ENCODE data around the gene UPF2. TPM values are rescaled to one million over a fixed set of nuclear protein-coding genes. Genes with fewer than 3 reads are reported as not detected.
"Not testable (repeated sequence)": the region's sequence is repeated elsewhere in the genome, so short reads cannot be mapped to it uniquely, and the experiment has no call there.

Gene UPF2
- total RNA-seq, 1 donor from 2014 or later: 10.7 TPM

- no peak for DNase-seq (ENCODE audit: low read depth in 2 of 2)
These were observed 134.1 kb downstream of the UPF2 start for GRCh38 chr10:11908536-11908935.

GRCh38 chr10:11907914-11908313, 134.7 kb downstream of the UPF2 start:
- DNase-seq (ENCODE audit: low read depth in 2 of 2): no peak

- DNase-seq (ENCODE audit: low read depth in 2 of 2): no peak
These were observed 135.9 kb downstream of the UPF2 start for GRCh38 chr10:11906714-11907113.

GRCh38 chr10:11902646-11903045, 140.0 kb downstream of the UPF2 start:
- no peak for DNase-seq (ENCODE audit: low read depth in 2 of 2)

- DNase-seq (ENCODE audit: low read depth in 2 of 2): no peak
These were observed 140.7 kb downstream of the UPF2 start for GRCh38 chr10:11901833-11902475.

GRCh38 chr10:11901454-11901832, 141.2 kb downstream of the UPF2 start:
- no peak for DNase-seq (ENCODE audit: low read depth in 2 of 2)

- no peak for DNase-seq (ENCODE audit: low read depth in 2 of 2)
These were observed 141.6 kb downstream of the UPF2 start for GRCh38 chr10:11901036-11901301.

- no peak for DNase-seq (ENCODE audit: low read depth in 2 of 2)
These were observed 143.3 kb downstream of the UPF2 start for GRCh38 chr10:11899067-11899876.

GRCh38 chr10:11898372-11899066, 144.1 kb downstream of the UPF2 start:
- peak; percentile 12 to 14 for DNase-seq (ENCODE audit: low read depth in 2 of 2)

GRCh38 chr10:11898033-11898371, 144.6 kb downstream of the UPF2 start:
- DNase-seq (ENCODE audit: low read depth in 2 of 2): no peak

GRCh38 chr10:11896549-11897200, 145.9 kb downstream of the UPF2 start:
- DNase-seq (ENCODE audit: low read depth in 2 of 2): no peak

- DNase-seq (ENCODE audit: low read depth in 2 of 2): no peak
These were observed 147.0 kb downstream of the UPF2 start for GRCh38 chr10:11895598-11895997.

- no peak for DNase-seq (ENCODE audit: low read depth in 2 of 2)
These were observed 147.5 kb downstream of the UPF2 start for GRCh38 chr10:11895108-11895466.

GRCh38 chr10:11894381-11895107, 148.1 kb downstream of the UPF2 start:
- no peak for DNase-seq (ENCODE audit: low read depth in 2 of 2)

- DNase-seq (ENCODE audit: low read depth in 2 of 2): no peak
These were observed 148.8 kb downstream of the UPF2 start for GRCh38 chr10:11893749-11894278.

- no peak for DNase-seq (ENCODE audit: low read depth in 2 of 2)
These were observed 150.7 kb downstream of the UPF2 start for GRCh38 chr10:11891776-11892486.

GRCh38 chr10:11889263-11889662, 153.3 kb downstream of the UPF2 start:
- DNase-seq (ENCODE audit: low read depth in 2 of 2): not testable (repeated sequence)

GRCh38 chr10:11887381-11888227, 155.0 kb downstream of the UPF2 start:
- no peak for DNase-seq (ENCODE audit: low read depth in 2 of 2)

- DNase-seq (ENCODE audit: low read depth in 2 of 2): no peak
These were observed 155.8 kb downstream of the UPF2 start for GRCh38 chr10:11886851-11887250.

GRCh38 chr10:11886138-11886474, 156.5 kb downstream of the UPF2 start:
- no peak for DNase-seq (ENCODE audit: low read depth in 2 of 2)
